Esophagus muscularis mucosa (tissue), 4 donors: Measurements from ENCODE around the gene AP3B2.

Source experiments
- CTCF ChIP-seq, 3 experiments: fragments of 200-600 bp in 2 of 3; fragments of 450-650 bp in 1 of 3; sonication (generic) in 2 of 3; IDR thresholded peaks; one replicate each; pipeline ENCODE4 v1.5.1; 2017 to 2019; ENCODE audit warnings: antibody characterized with exemption in 3 of 3, mild to moderate bottlenecking in 2 of 3, moderate library complexity in 1 of 3
- EP300 ChIP-seq: sonication (generic); formaldehyde crosslinking; IDR thresholded peaks from one replicate; pipeline ENCODE4 v1.6.1; 2017; ENCODE audit warnings: antibody characterized with exemption
- POLR2A ChIP-seq: fragments of 450-650 bp; IDR thresholded peaks from one replicate; pipeline ENCODE4 v1.6.1; 2017; ENCODE audit warnings: antibody characterized with exemption, moderate library complexity, mild to moderate bottlenecking, low read depth
- POLR2AphosphoS5 ChIP-seq, 2 donors: sonication (generic); formaldehyde crosslinking; IDR thresholded peaks; one replicate each; pipeline ENCODE4 v1.6.1; 2017; ENCODE audit warnings: antibody characterized with exemption in 2 of 2

- TF ChIP-seq POLR2A (no peak), CTCF (IDR thresholded peaks at IDR 0.05) (no peak), POLR2AphosphoS5 (IDR thresholded peaks at IDR 0.05) (no peak), EP300 (no peak)
Measured at GRCh38 chr15:82697735-82698407, 11.8 kb downstream of the AP3B2 start.
